Activated CD4-positive, alpha-beta T cell treated with anti-CD3 and anti-CD28 coated beads, Interleukin-10, Interleukin-2, amounts not matched to agents 100 ng/mL and 50 ng/mL, durations not matched to agents 16 hours and 8 hours (primary cell): ENCODE results near the gene FLYWCH2.

ENCODE experiments used
- DNase-seq: peaks from one replicate; pipeline ENCODE4 v3.0.0-alpha.2; 2020

FLYWCH2 gene

GRCh38 chr16:2884041-2884451 is 1.0 kb downstream of the FLYWCH2 start:
- DNase-seq: no peak

DNA sequence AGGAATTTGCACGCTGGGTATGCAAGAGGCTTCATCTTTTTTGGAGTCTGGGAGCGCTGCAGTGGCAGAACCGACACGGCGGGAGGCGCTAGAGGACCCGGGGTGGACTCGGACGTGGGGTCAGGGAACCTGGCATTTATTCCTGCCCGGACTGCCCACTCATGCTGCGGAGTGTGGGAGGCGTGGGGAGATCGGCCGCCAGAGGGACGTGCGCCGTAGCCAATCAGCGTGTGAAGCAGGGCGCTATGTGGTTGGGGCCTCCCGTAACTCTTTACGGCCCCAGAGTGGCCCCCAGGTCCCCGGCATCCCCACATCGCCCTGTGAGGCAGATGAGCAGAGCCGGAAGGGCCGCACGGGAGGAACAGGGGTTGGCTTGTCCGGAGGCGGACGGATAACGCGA is 11.2 kb downstream of the FLYWCH2 start:
- DNase-seq: no peak

GRCh38 chr16:2895813-2896212 is 12.8 kb downstream of the FLYWCH2 start:
- no peak for DNase-seq

GRCh38 chr16:2896480-2897010 is 13.5 kb downstream of the FLYWCH2 start:
- no peak for DNase-seq

- DNase-seq: no peak
Observed at GRCh38 chr16:2897110-2897509, 14.1 kb downstream of the FLYWCH2 start.

DNA sequence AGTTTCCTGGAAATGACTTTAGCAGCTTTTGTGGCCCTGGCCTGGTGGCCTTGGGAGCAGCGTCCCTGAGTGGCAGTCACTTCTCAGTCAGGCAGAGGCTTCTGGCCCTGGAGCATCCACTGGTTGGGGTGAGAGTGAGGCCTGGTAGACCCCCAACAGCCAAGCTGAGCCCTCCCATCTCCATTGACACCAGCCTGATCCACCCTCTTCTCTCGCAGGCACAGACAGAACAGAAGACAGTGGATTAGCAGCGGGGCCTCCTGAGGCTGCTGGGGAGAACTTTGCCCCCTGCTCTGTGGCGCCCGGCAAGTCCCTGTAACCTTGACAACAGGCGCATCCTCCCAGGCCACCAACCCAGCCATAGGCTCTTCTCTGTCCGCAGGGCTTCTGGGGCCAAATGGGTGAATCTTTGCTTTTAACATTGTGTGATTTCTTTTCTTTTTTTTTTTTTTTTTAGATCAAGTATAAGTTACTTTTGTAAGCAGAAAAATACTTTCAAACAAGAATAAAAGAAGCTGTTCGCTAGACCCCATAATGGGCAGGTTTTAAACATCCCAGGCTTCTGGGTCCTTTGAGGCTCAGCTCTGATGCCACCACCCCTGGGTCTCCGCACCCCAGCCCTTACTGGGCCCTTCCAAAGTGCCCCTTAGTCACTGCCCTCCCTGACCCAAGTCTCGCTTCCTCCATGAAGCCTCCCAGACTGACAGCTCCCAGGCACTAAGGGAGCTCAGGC is 16.0 kb downstream of the FLYWCH2 start:
- DNase-seq: no peak

DNA sequence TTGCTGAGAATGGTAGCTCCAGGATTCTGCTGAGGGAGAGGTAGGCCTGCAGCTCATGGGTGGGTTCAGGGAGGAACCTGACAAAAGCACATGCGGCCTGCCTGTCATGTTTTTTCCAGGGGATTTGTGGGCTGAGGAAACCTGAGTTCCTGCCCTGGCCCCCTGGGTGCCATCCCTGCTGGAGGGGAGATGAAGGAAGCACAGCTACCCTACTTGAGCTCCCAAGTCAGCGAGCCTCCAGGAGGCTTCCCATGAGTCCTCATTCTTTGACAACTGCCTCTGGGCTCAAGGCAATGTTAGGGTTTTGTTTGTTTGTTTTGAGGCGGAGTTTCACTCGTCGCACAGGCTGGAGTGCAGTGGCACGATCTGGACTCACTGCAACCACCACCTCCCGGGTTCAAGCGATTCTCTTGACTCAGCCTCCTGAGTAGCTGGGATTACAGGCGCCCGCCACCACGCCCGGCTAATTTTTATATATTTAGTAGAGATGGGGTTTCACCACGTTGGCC is 16.6 kb downstream of the FLYWCH2 start:
- no peak for DNase-seq

DNA sequence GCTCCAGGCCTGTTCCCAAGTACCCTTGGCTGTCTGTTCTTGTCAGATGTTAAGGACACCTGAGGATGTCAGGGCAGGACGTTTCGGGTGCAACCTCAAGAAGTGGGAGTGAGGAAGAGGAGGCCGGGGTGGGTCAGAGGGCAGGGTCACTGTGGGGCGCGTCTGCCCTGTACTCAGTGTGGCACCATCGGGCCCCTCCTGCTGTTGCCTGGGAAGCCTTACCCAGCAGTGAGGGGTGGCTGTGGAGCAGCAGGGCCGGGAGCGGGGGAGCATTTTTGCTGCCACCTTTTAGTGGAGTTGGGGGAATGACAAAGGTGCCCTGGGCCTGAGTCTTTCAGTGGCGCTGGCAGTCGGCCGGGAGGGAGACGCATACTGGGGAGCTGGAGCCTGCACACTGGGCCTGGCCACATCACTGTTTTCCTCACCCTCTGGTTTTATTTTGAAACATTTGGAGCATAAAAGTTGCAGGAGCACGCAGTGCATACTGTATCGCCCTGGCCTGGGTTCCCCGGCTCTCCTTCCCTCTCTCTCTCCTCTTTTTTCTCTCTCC is 17.6 kb downstream of the FLYWCH2 start:
- DNase-seq: no peak

- no peak for DNase-seq
Observed at GRCh38 chr16:2902337-2903130, 19.5 kb downstream of the FLYWCH2 start.

- DNase-seq: peak; percentile 88
Observed at GRCh38 chr16:2904100-2904921, 21.3 kb downstream of the FLYWCH2 start.

DNA sequence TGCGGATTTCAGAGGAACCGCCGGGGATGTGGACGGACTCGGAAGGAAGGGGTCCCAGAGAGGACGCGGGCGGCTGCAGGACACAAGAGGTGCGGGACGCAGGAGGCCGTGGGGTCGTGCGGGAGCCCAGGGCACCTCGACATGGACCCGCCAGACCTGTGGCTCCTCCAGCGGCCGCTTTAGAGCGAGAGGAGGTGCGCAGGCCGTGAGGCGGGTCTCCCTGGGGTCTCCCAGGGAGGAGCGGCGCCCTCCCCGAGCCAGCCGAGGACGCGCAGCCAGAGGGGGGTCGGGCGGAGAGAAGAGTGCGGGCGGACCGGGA is 21.9 kb downstream of the FLYWCH2 start:
- no peak for DNase-seq

GRCh38 chr16:2905241-2905987 is 22.4 kb downstream of the FLYWCH2 start:
- peak; percentile 99 for DNase-seq

- no peak for DNase-seq
Observed at GRCh38 chr16:2905988-2906387, 23.0 kb downstream of the FLYWCH2 start.

DNA sequence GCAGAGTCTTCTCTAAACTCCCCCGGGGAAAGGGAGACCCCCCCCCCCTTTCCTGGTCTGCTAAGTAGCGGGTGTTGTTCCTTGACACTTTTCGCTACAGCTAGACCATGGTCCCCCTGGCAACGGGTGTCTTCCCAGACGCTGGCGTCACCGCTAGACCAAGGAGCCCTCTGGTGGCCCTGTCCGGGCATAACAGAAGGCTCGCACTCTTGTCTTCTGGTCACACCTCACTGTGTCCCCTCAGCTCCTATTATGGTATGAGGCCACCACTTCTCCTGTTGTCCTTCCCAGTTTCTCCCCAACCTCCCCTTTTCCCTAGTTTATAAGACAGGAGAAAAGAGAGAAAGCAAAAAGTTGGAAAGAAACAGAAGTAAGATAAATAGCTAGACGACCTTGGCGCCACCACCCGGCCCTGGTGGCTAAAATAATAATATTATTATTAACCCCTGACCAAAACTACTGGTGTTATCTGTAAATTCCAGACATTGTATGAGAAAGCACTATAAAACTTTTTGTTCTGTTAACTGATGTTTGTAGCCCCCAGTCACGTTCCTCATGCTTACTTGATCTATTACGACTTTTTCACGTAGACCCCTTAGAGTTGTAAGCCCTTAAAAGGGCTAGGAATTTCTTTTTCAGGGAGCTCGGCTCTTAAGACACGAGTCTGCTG is 24.2 kb downstream of the FLYWCH2 start:
- peak; percentile 55 for DNase-seq

DNA sequence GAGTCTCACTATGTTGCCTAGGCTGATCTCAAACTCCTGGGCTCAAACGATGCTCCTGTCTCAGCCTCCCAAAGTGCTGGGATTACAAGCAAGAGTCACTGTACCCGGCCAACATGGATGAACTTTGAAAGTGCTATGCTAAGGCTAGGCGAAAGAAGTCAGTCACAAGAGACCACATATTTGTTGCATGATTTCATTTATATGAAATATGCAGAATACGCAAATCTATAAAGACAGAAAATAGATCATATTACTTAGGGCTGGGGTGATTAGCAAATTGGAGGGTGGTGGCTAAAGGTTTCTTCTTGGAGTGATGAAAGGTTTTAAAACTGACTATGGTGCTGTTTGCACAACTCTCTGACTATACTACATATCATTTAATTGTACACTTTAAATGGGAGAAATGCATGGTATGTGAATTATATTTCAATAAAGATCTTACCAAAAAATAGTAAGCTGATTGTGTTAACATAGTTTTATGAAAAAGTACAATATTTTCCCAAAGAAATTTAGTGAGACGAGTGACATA is 27.5 kb downstream of the FLYWCH2 start:
- no peak for DNase-seq

DNA sequence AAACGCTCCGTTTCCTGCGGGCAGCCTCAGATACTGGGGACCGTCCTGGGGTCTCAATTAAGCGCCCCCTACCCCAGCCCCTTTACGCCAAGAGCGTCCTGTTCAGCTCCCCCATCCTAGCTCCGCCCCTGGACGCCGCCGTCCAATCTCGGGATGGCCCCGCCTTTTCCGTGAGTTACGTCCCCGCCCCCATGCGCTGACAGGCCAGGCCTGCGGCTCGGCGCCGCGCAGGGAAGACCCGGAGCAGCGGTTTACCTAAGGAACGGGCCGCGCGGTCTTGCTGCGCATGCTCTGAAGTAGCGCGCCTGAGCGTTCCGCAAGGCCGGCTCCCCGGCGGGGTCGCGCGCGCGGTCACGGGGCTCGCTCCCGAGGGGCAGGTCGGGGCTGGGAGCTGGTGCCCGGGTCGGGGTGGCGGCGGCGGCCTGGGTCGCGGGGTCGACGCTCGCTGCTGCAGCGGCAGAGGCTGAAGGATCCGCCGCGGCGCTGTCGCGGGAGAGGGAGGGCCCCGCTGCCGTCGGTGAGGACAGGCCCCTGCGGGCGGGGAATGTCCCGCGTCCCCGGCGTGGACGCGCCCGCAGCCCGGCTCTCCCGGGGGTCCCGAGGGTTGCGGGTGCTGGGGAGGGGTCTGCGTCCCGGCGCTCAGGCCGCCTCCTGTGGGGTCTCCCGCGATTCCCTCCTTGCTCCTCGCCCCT is 28.8 kb downstream of the FLYWCH2 start, which contains the start of gene FLYWCH1:
TSS of gene FLYWCH1 (plus strand) at position 294 of the 692 bp plus-strand sequence. CDS start 17,755 bp downstream, outside the sequence.
- DNase-seq: peak; percentile 99

DNA sequence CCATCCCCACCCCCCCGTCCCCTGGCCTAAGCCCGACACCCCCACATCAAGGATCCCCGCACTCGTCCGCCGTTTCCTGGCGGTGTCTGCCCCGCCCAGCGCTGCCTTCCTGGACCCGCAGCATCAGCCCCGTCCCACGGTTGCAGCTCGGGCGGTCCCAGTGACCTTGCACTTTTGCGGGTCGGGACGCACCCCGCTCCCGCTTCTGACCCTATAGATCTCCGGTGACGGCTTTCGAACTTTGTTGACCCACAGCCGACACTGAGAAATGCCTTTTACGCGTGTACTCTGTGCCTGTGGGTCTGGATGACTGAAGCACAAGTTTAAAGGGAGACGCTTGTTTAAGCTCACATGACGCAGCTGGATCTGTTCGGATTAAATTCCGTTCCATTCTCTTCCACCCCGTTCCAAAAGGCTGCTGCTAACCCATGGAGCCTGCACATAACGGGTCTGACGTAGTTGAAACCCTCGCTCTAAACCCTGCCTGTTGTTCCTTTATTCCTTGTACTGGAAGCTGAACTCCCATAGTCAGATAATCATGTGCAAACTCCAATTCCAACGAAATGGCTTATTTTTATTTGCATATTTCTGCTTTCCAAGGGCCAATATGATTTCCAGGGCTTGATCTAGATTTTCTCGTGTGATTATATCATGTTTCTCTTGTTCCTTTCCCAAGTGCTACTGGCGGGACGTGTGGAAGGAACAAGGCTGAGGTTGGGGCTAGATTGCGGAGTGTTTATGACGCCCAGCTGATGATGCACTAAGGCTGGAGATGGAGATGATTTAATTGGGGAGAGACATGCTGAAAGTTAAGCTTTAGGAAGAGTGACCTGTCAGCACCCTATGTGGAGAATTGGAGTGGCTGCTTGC is 29.6 kb downstream of the FLYWCH2 start:
- DNase-seq: peak; percentile 39

GRCh38 chr16:2913603-2914002 is 30.6 kb downstream of the FLYWCH2 start:
- no peak for DNase-seq

GRCh38 chr16:2914233-2914632 is 31.2 kb downstream of the FLYWCH2 start:
- DNase-seq: no peak
